HL-60/S4 treated with phorbol 12-myristate 13-acetate at 8.2 ng/mL for 4 days and 3 days (cell line): ENCODE measurements around the gene NEAT1.

Experiments
- in situ Hi-C: fragments of 300-500 bp; cut with MboI; formaldehyde crosslinking; loops from 2 replicates; pipeline ENCODE4 v1.15.0; 2022; ENCODE audit warnings: low sequenced_read_pairs

The NEAT1 gene

GRCh38 chr11:65432686-65433582 lies 10.3 kb downstream of the NEAT1 start:
- in situ Hi-C loops = no loop called here

- in situ Hi-C loops = no loop called here
These were observed 11.1 kb downstream of the NEAT1 start for GRCh38 chr11:65433657-65434056.

GRCh38 chr11:65434057-65434666 lies 11.6 kb downstream of the NEAT1 start:
- in situ Hi-C loops = no loop called here

GRCh38 chr11:65434667-65435410 lies 12.2 kb downstream of the NEAT1 start:
- in situ Hi-C loops = no loop called here

- in situ Hi-C loops = no loop called here
These were observed 12.9 kb downstream of the NEAT1 start for GRCh38 chr11:65435411-65435931.

GRCh38 chr11:65435981-65436411 lies 13.4 kb downstream of the NEAT1 start:
- in situ Hi-C loops = no loop called here

- in situ Hi-C loops = no loop called here
These were observed 13.9 kb downstream of the NEAT1 start for GRCh38 chr11:65436412-65437032.

- in situ Hi-C loops = no loop called here
These were observed 15.0 kb downstream of the NEAT1 start for GRCh38 chr11:65437436-65438227.

GRCh38 chr11:65438257-65439151 lies 15.9 kb downstream of the NEAT1 start:
- in situ Hi-C loops = no loop called here

GRCh38 chr11:65439331-65440181 lies 17.0 kb downstream of the NEAT1 start:
- in situ Hi-C loops = no loop called here

- in situ Hi-C loops = no loop called here
These were observed 18.4 kb downstream of the NEAT1 start for GRCh38 chr11:65440831-65441499.

- in situ Hi-C loops = no loop called here
These were observed 20.3 kb downstream of the NEAT1 start for GRCh38 chr11:65442842-65443331.

GRCh38 chr11:65444314-65445051 lies 21.9 kb downstream of the NEAT1 start:
- in situ Hi-C loops = no loop called here

- in situ Hi-C loops = no loop called here
These were observed 22.6 kb downstream of the NEAT1 start for GRCh38 chr11:65445101-65445603.

GRCh38 chr11:65445604-65446445 lies 23.2 kb downstream of the NEAT1 start:
- in situ Hi-C loops = no loop called here
